HG03354 (cell line): ENCODE results near the gene SEC11C.
"Not testable (repeated sequence)": the region's sequence is repeated elsewhere in the genome, so short reads cannot be mapped to it uniquely, and the experiment has no call there.

ENCODE experiments used
- ATAC-seq: cut with Tn5 transposase; IDR thresholded peaks from one replicate; pipeline ENCODE4 v1.9.1; 2021; ENCODE audit warnings: mild to moderate bottlenecking; ENCODE audit not compliant: unreplicated experiment, poor library complexity, severe bottlenecking

Gene SEC11C

GRCh38 chr18:59142800-59143416 lies 3.2 kb downstream of the SEC11C start:
- ATAC-seq = not testable (repeated sequence)

GRCh38 chr18:59143441-59143840 lies 3.8 kb downstream of the SEC11C start:
- ATAC-seq = no peak

- no peak for ATAC-seq
Observed at GRCh38 chr18:59144483-59144882, 4.8 kb downstream of the SEC11C start.

- ATAC-seq = no peak
Observed at GRCh38 chr18:59145055-59145454, 5.4 kb downstream of the SEC11C start.

GRCh38 chr18:59148192-59148591 lies 8.5 kb downstream of the SEC11C start:
- no peak for ATAC-seq

- ATAC-seq = no peak
Observed at GRCh38 chr18:59149007-59149406, 9.3 kb downstream of the SEC11C start.

GRCh38 chr18:59149416-59149815 lies 9.7 kb downstream of the SEC11C start:
- ATAC-seq = no peak

GRCh38 chr18:59150236-59150635 lies 10.6 kb downstream of the SEC11C start:
- no peak for ATAC-seq

- ATAC-seq = no peak
Observed at GRCh38 chr18:59155153-59155552, 15.5 kb downstream of the SEC11C start.

- ATAC-seq = no peak
Observed at GRCh38 chr18:59156316-59156715, 16.6 kb downstream of the SEC11C start.

- no peak for ATAC-seq
Observed at GRCh38 chr18:59159265-59159664, 19.6 kb downstream of the SEC11C start.

GRCh38 chr18:59159986-59160385 lies 20.3 kb downstream of the SEC11C start:
- ATAC-seq = no peak

GRCh38 chr18:59172664-59173249 lies 33.1 kb downstream of the SEC11C start:
- no peak for ATAC-seq

GRCh38 chr18:59177485-59177884 lies 37.8 kb downstream of the SEC11C start:
- ATAC-seq = no peak

- ATAC-seq = no peak
Observed at GRCh38 chr18:59180150-59180845, 40.6 kb downstream of the SEC11C start.

GRCh38 chr18:59182673-59183072 lies 43.0 kb downstream of the SEC11C start:
- no peak for ATAC-seq

- ATAC-seq = no peak
Observed at GRCh38 chr18:59189008-59189407, 49.3 kb downstream of the SEC11C start.

GRCh38 chr18:59189746-59190145 lies 50.1 kb downstream of the SEC11C start:
- no peak for ATAC-seq

GRCh38 chr18:59196161-59196725 lies 56.6 kb downstream of the SEC11C start:
- no peak for ATAC-seq

GRCh38 chr18:59197636-59198035 lies 58.0 kb downstream of the SEC11C start:
- no peak for ATAC-seq

GRCh38 chr18:59198215-59198614 lies 58.5 kb downstream of the SEC11C start:
- no peak for ATAC-seq
